Activated CD8-positive, alpha-beta memory T cell treated with anti-CD3 and anti-CD28 coated beads, Interleukin-2, amount 50 U/mL, for 48 hours (primary cell): Measurements from ENCODE around the gene STRN.
"Not testable (repeated sequence)": the region's sequence is repeated elsewhere in the genome, so short reads cannot be mapped to it uniquely, and the experiment has no call there.

Experiments
- DNase-seq: peaks from one replicate; pipeline ENCODE4 v3.0.0-alpha.2; 2020

The STRN gene

GRCh38 chr2:36966370-36967235 is at the start of gene STRN:
Gene STRN, minus strand, starts transcription at chr2:36966536. Its CDS starts 73 bp downstream, at chr2:36966463.
- peak; percentile 97 for DNase-seq

GRCh38 chr2:37013315-37013641 is 46.9 kb upstream of the STRN start:
- DNase-seq: no peak

GRCh38 chr2:37011130-37011529 is 44.8 kb upstream of the STRN start:
- no peak for DNase-seq

GRCh38 chr2:37005118-37005868 is 39.0 kb upstream of the STRN start:
- no peak for DNase-seq

- DNase-seq: no peak
Measured at GRCh38 chr2:37000988-37001556, 34.7 kb upstream of the STRN start.

GRCh38 chr2:37000318-37000717 is 34.0 kb upstream of the STRN start:
- no peak for DNase-seq

GRCh38 chr2:36999416-36999815 is 33.1 kb upstream of the STRN start:
- not testable (repeated sequence) for DNase-seq

- DNase-seq: no peak
Measured at GRCh38 chr2:36993841-36994620, 27.7 kb upstream of the STRN start.

GRCh38 chr2:36988008-36988407 is 21.7 kb upstream of the STRN start:
- DNase-seq: no peak

- no peak for DNase-seq
Measured at GRCh38 chr2:36982467-36982866, 16.1 kb upstream of the STRN start.

GRCh38 chr2:36981911-36982310 is 15.6 kb upstream of the STRN start:
- DNase-seq: no peak

GRCh38 chr2:36979007-36979406 is 12.7 kb upstream of the STRN start:
- not testable (repeated sequence) for DNase-seq

GRCh38 chr2:36976065-36976464 is 9.7 kb upstream of the STRN start:
- no peak for DNase-seq

GRCh38 chr2:36975306-36975705 is 9.0 kb upstream of the STRN start:
- DNase-seq: no peak

- DNase-seq: no peak
Measured at GRCh38 chr2:36973320-36973719, 7.0 kb upstream of the STRN start.

- no peak for DNase-seq
Measured at GRCh38 chr2:36971990-36972389, 5.7 kb upstream of the STRN start.

GRCh38 chr2:36967236-36967876 is 1.0 kb upstream of the STRN start:
- DNase-seq: no peak

GRCh38 chr2:36965751-36966369 is 476 bp downstream of the STRN start:
- peak; percentile 68 for DNase-seq

GRCh38 chr2:36965206-36965605 is 1.1 kb downstream of the STRN start:
- no peak for DNase-seq

GRCh38 chr2:36964496-36965058 is 1.8 kb downstream of the STRN start:
- no peak for DNase-seq

GRCh38 chr2:36963734-36964133 is 2.6 kb downstream of the STRN start:
- DNase-seq: no peak

- DNase-seq: no peak
Measured at GRCh38 chr2:36963106-36963505, 3.2 kb downstream of the STRN start.
